ENCODE measurements around the gene OSBPL10. TPM values are rescaled to one million over a fixed set of nuclear protein-coding genes. Genes with fewer than 3 reads are reported as not detected.

OSBPL10 gene
- total and polyA plus RNA-seq, 7 donors: 0.75 to 4.6 (median 2.3) TPM

GRCh38 chr3:31959251-31959650, 21.8 kb downstream of the OSBPL10 start:
- TF ChIP-seq CTCF (IDR thresholded peaks at IDR 0.05): no peak
- Histone ChIP-seq H3K9me3 (peaks cover 6% of the 10 kb centered on the region), H3K4me3 (peak overlapping the region; percentile 28), H3K27me3 (ENCODE audit: insufficient read depth in 3 of 3, low read length in 2 of 3) (no peaks in the 10 kb centered on the region), H3K4me1 (peaks cover 5% of the 10 kb centered on the region), H3K27ac (peak overlapping the region; percentile 43), H3K36me3 (ENCODE audit: insufficient read depth in 1 of 2, low read depth in 1 of 2) (no peaks in the 10 kb centered on the region)
- WGBS, 3 donors: 79 to 83% (median 80%) methylated on average over 2 of the region's 2 CpGs
- intact Hi-C loops (cut with DNase I): no loop called here
- DNase-seq: no peak
- ATAC-seq: no peak

DNA sequence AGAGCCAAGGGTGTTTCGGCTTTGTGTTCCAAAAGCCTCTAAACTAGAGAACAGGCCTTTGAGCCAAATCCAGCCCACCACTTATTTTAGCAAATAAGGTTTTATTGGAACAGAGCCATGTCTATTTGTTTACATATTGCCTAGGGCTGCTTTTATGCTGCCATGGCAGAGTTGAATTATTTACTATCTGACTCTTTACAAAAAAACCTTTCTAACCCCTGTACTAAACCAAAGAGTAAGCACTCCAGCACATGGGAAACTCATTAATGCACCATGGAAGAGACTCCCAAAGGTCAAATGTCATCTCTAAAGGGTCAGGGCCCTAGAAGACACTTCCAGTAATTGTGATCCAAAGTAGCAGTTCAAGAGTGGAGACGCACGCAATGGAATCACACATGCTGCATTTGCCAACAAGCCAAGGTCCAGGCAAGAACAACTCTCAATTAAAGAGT, 22.3 kb downstream of the OSBPL10 start:
- 46 to 68% (median 59%) methylated on average over 3 of the region's 3 CpGs for WGBS, 3 donors
- DNase-seq (no peak), ATAC-seq (peak in 1 of 4 donors; percentile 43)
- Histone ChIP-seq H3K27ac (peak overlapping the region; percentile 2), H3K4me3 (no peak overlapping the region), H3K36me3 (ENCODE audit: insufficient read depth in 1 of 2, low read depth in 1 of 2) (no peaks in the 10 kb centered on the region), H3K4me1 (peaks cover 5% of the 10 kb centered on the region), H3K27me3 (ENCODE audit: insufficient read depth in 3 of 3, low read length in 2 of 3) (no peaks in the 10 kb centered on the region), H3K9me3 (peaks cover 6% of the 10 kb centered on the region)
- TF ChIP-seq CTCF (IDR thresholded peaks at IDR 0.05): no peak
- intact Hi-C loops (cut with DNase I): no loop called here

DNA sequence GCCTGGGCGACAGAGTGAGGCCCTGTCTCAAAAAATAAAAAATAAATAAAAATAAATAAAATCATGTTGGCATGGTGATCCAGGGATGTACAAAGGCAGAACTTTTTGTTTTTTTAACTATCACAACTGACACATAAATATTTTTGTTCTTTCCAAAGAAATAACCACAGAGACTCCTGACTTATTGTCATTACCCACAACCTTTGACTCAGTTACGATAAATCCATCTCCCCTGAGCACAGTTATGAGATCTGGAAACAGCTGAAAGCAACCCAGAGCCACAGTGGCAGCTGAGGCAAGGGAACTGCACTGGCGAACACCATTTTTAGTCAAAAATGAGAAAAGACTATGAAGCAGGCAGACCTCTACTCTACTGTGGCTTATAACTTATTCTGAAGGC, 24.0 kb downstream of the OSBPL10 start:
- intact Hi-C loops (cut with DNase I): no loop called here

DNA sequence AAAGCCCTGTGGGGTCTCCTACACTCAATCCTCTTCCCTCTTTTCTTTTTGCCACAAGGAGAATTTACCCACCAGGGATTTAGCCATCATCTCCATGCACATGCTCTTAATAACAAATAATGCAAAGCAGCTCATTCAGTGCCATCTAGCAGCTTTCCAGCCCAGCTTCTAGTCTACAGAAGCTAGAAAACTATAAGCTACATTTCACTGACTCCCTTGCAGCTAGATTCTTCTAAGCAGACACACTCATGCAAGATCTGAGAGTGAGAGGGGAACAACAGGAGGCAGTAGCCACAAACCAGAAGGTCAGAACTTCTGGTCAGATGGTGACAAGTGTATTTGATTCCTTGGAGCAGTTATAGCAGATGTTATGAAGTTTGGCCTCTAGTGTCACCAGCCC, 25.5 kb downstream of the OSBPL10 start:
- Histone ChIP-seq H3K4me3 (no peak overlapping the region), H3K9me3 (peaks cover 6% of the 10 kb centered on the region), H3K27me3 (ENCODE audit: insufficient read depth in 3 of 3, low read length in 2 of 3) (no peaks in the 10 kb centered on the region), H3K36me3 (ENCODE audit: insufficient read depth in 1 of 2, low read depth in 1 of 2) (no peaks in the 10 kb centered on the region), H3K4me1 (peaks cover 5% of the 10 kb centered on the region), H3K27ac (no peak overlapping the region)
- no peak for DNase-seq
- intact Hi-C loops (cut with DNase I): no loop called here
- ATAC-seq: no peak
- TF ChIP-seq CTCF (IDR thresholded peaks at IDR 0.05): no peak

More for the DNA sequence above, 24.0 kb downstream of the OSBPL10 start:
- H3K27ac ChIP-seq: no peak overlapping the region
- 76 to 80% (median 79%) methylated on average over 3 of the region's 3 CpGs for WGBS, 3 donors
- H3K4me1 ChIP-seq: peaks cover 5% of the 10 kb centered on the region
- ATAC-seq (no peak), DNase-seq (no peak)
- H3K4me3 ChIP-seq: no peak overlapping the region
- no peaks in the 10 kb centered on the region for H3K36me3 ChIP-seq (ENCODE audit: insufficient read depth in 1 of 2, low read depth in 1 of 2)
- H3K27me3 ChIP-seq (ENCODE audit: insufficient read depth in 3 of 3, low read length in 2 of 3): no peaks in the 10 kb centered on the region
- peaks cover 6% of the 10 kb centered on the region for H3K9me3 ChIP-seq
- no peak for TF ChIP-seq CTCF (IDR thresholded peaks at IDR 0.05)

GRCh38 chr3:31953636-31954035, 27.4 kb downstream of the OSBPL10 start:
- H3K36me3 ChIP-seq (ENCODE audit: insufficient read depth in 1 of 2, low read depth in 1 of 2): no peaks in the 10 kb centered on the region
- peaks cover 2% of the 10 kb centered on the region for H3K4me1 ChIP-seq
- intact Hi-C loops (cut with DNase I): no loop called here
- DNase-seq (no peak), ATAC-seq (no peak)
- no peaks in the 10 kb centered on the region for H3K27me3 ChIP-seq (ENCODE audit: insufficient read depth in 3 of 3, low read length in 2 of 3)
- no peak overlapping the region for H3K27ac ChIP-seq
- 87 to 94% (median 93%) methylated on average over 2 of the region's 2 CpGs for WGBS, 3 donors
- peaks cover 6% of the 10 kb centered on the region for H3K9me3 ChIP-seq
- no peak overlapping the region for H3K4me3 ChIP-seq
- TF ChIP-seq CTCF (IDR thresholded peaks at IDR 0.05): no peak

All from psoas muscle (tissue), 8 donors.